Activated T-cell treated with anti-CD3 and anti-CD28 coated beads for 24 hours (primary cell): ENCODE measurements around the gene GRK1.

Experiments used
- DNase-seq: peaks from one replicate; pipeline ENCODE4 v3.0.0-alpha.2; 2020; ENCODE audit warnings: low read depth

Gene GRK1

GRCh38 chr13:113775451-113776145, 108.6 kb downstream of the GRK1 start:
- no peak for DNase-seq

GRCh38 chr13:113776231-113777125, 109.5 kb downstream of the GRK1 start:
- no peak for DNase-seq

GRCh38 chr13:113777311-113778260, 110.6 kb downstream of the GRK1 start:
- no peak for DNase-seq

GRCh38 chr13:113781571-113781970, 114.6 kb downstream of the GRK1 start:
- DNase-seq: no peak

GRCh38 chr13:113782472-113782871, 115.5 kb downstream of the GRK1 start:
- DNase-seq: no peak

GRCh38 chr13:113783200-113783881, 116.3 kb downstream of the GRK1 start:
- no peak for DNase-seq

- no peak for DNase-seq
Observed at GRCh38 chr13:113783966-113784644, 117.1 kb downstream of the GRK1 start.

- no peak for DNase-seq
Observed at GRCh38 chr13:113784645-113785024, 117.6 kb downstream of the GRK1 start.

GRCh38 chr13:113785051-113786010, 118.3 kb downstream of the GRK1 start:
- no peak for DNase-seq

GRCh38 chr13:113786262-113786841, 119.3 kb downstream of the GRK1 start:
- no peak for DNase-seq
